H1 (cell line): ENCODE data around the gene LAMTOR5. TPM values are rescaled to one million over a fixed set of nuclear protein-coding genes. Genes with fewer than 3 reads are reported as not detected.

Source experiments
- JUN ChIP-seq: IDR thresholded peaks from 2 replicates; pipeline ENCODE4 v1.6.1; 2011; ENCODE audit warnings: low read depth, mild to moderate bottlenecking, improper control_type of control experiment, low read length
- JUND ChIP-seq: IDR thresholded peaks from 2 replicates; pipeline ENCODE4 v1.6.1; 2011; ENCODE audit warnings: mild to moderate bottlenecking, improper control_type of control experiment, low read length
- KDM5A ChIP-seq: fragments of 200-600 bp; IDR thresholded peaks from 2 replicates; pipeline ENCODE4 v1.7.1; 2012; ENCODE audit warnings: mild to moderate bottlenecking, low read length, inconsistent platforms, mixed read lengths
- POLR2A ChIP-seq, 2 experiments: IDR thresholded peaks; 1 replicate in 1 of 2; 2 replicates in 1 of 2; pipeline ENCODE4 v1.6.1; 2011; ENCODE audit warnings: low read depth in 2 of 2, low read length in 2 of 2, mild to moderate bottlenecking in 2 of 2; ENCODE audit errors: control extremely low read depth in 1 of 2
- SIRT6 ChIP-seq: IDR thresholded peaks from one replicate; pipeline ENCODE4 v1.7.1; 2012; ENCODE audit warnings: low read length, inconsistent platforms
- SIX5 ChIP-seq: IDR thresholded peaks from 2 replicates; pipeline ENCODE4 v1.6.1; 2011; ENCODE audit warnings: mild to moderate bottlenecking, low read depth, low read length
- TAF7 ChIP-seq: optimal IDR thresholded peaks from 2 replicates; pipeline ENCODE3; 2011; ENCODE audit warnings: low read depth, mild to moderate bottlenecking, inconsistent platforms, low read length, moderate library complexity, borderline replicate concordance
- polyA plus RNA-seq, 7 experiments: library from polyadenylated mRNA; depleted of rRNA in 3 of 7; stranded (reverse) in 5 of 7; unstranded in 2 of 7; fragments of >200 nt in 5 of 7; fragments of 200-250 nt in 2 of 7; gene quantifications; 1 replicate in 5 of 7; 2 replicates in 1 of 7; 4 replicates in 1 of 7; pipeline versions ENCODE4 v1.2.1 to v1.2.3, GENCODE V29; 2011 to 2013; ENCODE audit warnings: missing spikeins in 2 of 7, mixed read lengths in 2 of 7
- total RNA-seq: library from RNA; stranded (reverse); fragmentation: NEBNext Ultra II Directional; extraction: Animal tissue kit (Norgen Biotek cat#: 25700); gene quantifications from 2 replicates; pipeline ENCODE4 v1.2.1, GENCODE V29; 2021
- TF ChIP-seq, protein P1 (sequence below): fragments of 300-600 bp; sonication (generic); IDR thresholded peaks from 2 replicates; pipeline ENCODE4 v1.7.1; 2012; ENCODE audit warnings: low read length, moderate library complexity, mild to moderate bottlenecking, inconsistent platforms; ENCODE audit not compliant: insufficient replicate concordance
- TF ChIP-seq, protein P2 (sequence below): IDR thresholded peaks from 2 replicates; pipeline ENCODE4 v1.6.1; 2011; ENCODE audit warnings: low read depth, mild to moderate bottlenecking, low read length; ENCODE audit not compliant: insufficient read depth
- TF ChIP-seq, protein P3 (sequence below): IDR thresholded peaks from 2 replicates; pipeline ENCODE4 v1.6.1; 2012; ENCODE audit warnings: inconsistent platforms

Gene LAMTOR5
- total and polyA plus RNA-seq, 2 of the 8 experiments (the other 6 are each of a cell fraction or from before 2014, with no cell fraction given): 84.4 to 297 TPM

DNA sequence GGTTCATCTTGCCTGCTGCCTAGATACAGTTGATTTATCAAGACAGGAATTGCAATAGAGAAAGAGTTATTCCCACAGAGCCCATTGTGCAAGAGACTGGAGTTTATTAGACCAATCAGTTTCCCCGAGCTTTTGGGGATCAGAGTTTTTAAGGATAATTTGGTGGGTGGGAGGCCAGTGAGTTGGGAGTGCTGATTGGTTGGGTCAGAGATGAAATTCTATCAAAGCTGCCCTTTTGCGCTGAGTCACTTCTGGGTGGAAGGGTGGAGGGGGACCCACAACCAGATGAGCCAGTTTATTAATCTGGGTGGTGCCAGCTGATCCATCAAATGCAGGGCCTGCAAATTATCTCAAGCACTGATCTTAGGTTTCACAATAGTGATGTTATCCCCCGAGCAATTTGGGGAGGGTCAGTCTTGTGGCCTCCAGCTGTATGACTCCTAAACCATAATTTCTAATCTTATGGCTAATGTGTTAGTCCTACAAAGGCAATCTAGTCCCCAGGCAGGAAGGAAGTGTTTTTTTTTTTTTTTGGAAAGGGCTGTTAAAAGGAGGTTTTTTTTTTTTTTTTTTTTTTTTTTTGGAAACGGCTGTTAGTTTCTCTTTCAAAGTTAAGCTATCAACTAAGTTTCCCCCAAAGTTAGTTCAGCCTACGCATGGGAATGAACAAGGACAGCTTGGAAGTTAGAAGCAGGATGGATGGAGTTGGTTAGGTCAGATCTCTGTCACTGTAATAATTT lies 24.1 kb downstream of the LAMTOR5 start (continued):
- TF ChIP-seq, protein P1, sequence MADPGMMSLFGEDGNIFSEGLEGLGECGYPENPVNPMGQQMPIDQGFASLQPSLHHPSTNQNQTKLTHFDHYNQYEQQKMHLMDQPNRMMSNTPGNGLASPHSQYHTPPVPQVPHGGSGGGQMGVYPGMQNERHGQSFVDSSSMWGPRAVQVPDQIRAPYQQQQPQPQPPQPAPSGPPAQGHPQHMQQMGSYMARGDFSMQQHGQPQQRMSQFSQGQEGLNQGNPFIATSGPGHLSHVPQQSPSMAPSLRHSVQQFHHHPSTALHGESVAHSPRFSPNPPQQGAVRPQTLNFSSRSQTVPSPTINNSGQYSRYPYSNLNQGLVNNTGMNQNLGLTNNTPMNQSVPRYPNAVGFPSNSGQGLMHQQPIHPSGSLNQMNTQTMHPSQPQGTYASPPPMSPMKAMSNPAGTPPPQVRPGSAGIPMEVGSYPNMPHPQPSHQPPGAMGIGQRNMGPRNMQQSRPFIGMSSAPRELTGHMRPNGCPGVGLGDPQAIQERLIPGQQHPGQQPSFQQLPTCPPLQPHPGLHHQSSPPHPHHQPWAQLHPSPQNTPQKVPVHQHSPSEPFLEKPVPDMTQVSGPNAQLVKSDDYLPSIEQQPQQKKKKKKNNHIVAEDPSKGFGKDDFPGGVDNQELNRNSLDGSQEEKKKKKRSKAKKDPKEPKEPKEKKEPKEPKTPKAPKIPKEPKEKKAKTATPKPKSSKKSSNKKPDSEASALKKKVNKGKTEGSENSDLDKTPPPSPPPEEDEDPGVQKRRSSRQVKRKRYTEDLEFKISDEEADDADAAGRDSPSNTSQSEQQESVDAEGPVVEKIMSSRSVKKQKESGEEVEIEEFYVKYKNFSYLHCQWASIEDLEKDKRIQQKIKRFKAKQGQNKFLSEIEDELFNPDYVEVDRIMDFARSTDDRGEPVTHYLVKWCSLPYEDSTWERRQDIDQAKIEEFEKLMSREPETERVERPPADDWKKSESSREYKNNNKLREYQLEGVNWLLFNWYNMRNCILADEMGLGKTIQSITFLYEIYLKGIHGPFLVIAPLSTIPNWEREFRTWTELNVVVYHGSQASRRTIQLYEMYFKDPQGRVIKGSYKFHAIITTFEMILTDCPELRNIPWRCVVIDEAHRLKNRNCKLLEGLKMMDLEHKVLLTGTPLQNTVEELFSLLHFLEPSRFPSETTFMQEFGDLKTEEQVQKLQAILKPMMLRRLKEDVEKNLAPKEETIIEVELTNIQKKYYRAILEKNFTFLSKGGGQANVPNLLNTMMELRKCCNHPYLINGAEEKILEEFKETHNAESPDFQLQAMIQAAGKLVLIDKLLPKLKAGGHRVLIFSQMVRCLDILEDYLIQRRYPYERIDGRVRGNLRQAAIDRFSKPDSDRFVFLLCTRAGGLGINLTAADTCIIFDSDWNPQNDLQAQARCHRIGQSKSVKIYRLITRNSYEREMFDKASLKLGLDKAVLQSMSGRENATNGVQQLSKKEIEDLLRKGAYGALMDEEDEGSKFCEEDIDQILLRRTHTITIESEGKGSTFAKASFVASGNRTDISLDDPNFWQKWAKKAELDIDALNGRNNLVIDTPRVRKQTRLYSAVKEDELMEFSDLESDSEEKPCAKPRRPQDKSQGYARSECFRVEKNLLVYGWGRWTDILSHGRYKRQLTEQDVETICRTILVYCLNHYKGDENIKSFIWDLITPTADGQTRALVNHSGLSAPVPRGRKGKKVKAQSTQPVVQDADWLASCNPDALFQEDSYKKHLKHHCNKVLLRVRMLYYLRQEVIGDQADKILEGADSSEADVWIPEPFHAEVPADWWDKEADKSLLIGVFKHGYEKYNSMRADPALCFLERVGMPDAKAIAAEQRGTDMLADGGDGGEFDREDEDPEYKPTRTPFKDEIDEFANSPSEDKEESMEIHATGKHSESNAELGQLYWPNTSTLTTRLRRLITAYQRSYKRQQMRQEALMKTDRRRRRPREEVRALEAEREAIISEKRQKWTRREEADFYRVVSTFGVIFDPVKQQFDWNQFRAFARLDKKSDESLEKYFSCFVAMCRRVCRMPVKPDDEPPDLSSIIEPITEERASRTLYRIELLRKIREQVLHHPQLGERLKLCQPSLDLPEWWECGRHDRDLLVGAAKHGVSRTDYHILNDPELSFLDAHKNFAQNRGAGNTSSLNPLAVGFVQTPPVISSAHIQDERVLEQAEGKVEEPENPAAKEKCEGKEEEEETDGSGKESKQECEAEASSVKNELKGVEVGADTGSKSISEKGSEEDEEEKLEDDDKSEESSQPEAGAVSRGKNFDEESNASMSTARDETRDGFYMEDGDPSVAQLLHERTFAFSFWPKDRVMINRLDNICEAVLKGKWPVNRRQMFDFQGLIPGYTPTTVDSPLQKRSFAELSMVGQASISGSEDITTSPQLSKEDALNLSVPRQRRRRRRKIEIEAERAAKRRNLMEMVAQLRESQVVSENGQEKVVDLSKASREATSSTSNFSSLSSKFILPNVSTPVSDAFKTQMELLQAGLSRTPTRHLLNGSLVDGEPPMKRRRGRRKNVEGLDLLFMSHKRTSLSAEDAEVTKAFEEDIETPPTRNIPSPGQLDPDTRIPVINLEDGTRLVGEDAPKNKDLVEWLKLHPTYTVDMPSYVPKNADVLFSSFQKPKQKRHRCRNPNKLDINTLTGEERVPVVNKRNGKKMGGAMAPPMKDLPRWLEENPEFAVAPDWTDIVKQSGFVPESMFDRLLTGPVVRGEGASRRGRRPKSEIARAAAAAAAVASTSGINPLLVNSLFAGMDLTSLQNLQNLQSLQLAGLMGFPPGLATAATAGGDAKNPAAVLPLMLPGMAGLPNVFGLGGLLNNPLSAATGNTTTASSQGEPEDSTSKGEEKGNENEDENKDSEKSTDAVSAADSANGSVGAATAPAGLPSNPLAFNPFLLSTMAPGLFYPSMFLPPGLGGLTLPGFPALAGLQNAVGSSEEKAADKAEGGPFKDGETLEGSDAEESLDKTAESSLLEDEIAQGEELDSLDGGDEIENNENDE: no peak
- no peak for TF ChIP-seq SIX5
- TF ChIP-seq SIRT6: no peak
- TF ChIP-seq POLR2A (IDR thresholded peaks at IDR 0.05; ENCODE audit: control extremely low read depth in 1 of 2, low read depth in 2 of 2, low read length in 2 of 2): no peak
- no peak for TF ChIP-seq KDM5A
- TF ChIP-seq, protein P2, sequence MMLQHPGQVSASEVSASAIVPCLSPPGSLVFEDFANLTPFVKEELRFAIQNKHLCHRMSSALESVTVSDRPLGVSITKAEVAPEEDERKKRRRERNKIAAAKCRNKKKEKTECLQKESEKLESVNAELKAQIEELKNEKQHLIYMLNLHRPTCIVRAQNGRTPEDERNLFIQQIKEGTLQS: no peak
- no peak for TF ChIP-seq JUND
- no peak for TF ChIP-seq JUN
- no peak for TF ChIP-seq TAF7
- TF ChIP-seq, protein P3, sequence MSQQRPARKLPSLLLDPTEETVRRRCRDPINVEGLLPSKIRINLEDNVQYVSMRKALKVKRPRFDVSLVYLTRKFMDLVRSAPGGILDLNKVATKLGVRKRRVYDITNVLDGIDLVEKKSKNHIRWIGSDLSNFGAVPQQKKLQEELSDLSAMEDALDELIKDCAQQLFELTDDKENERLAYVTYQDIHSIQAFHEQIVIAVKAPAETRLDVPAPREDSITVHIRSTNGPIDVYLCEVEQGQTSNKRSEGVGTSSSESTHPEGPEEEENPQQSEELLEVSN: no peak
